SK-N-SH (cell line): Measurements from ENCODE around the gene PPP1R15B. TPM values are rescaled to one million over a fixed set of nuclear protein-coding genes. Genes with fewer than 3 reads are reported as not detected.

Source experiments
- CTCF ChIA-PET: fragments of 300-600, 350-600 bp; formaldehyde crosslinking; extraction: SDS; loops from one replicate; lab custom pipeline; 2021; lab: Yijun Ruan, JAX
- POLR2A ChIA-PET: fragments of 350-600 bp; sonication (Branson Sonifier 250); formaldehyde crosslinking; extraction: SDS; loops from one replicate; lab custom pipeline; 2020; ENCODE audit warnings: antibody characterized with exemption, inconsistent platforms; lab: Yijun Ruan, JAX
- DNase-seq: peaks from one replicate; pipeline ENCODE4 v3.0.0; 2012
- H2AFZ ChIP-seq: fragments of 200-600 bp; sonication (generic); 2 replicates; pipeline ENCODE4 v1.8.1; 2016; ENCODE audit warnings: antibody characterized with exemption, mild to moderate bottlenecking, low read depth
- H3F3A ChIP-seq: fragments of 200-600 bp; sonication (generic); replicated peaks from 2 replicates; pipeline ENCODE3; 2016; ENCODE audit warnings: antibody characterized with exemption, mild to moderate bottlenecking; ENCODE audit not compliant: insufficient read depth
- H3K27ac ChIP-seq, 2 experiments: fragments of 200-500 bp in 1 of 2; fragments of 200-600 bp in 1 of 2; sonication (Bioruptor generic) in 1 of 2; sonication (generic), shearing (Covaris generic) in 1 of 2; 2 replicates each; pipeline versions ENCODE4 v1.5.1 to v1.6.1; 2014 to 2016; ENCODE audit warnings: low read depth in 2 of 2, inconsistent platforms in 1 of 2, low read length in 1 of 2, mild to moderate bottlenecking in 1 of 2, mixed read lengths in 1 of 2
- H3K27me3 ChIP-seq: fragments of 200-600 bp; sonication (generic), shearing (Covaris generic); 2 replicates; pipeline ENCODE4 v1.6.1; 2016; ENCODE audit warnings: mixed run types; ENCODE audit not compliant: insufficient read depth
- H3K36me3 ChIP-seq, 2 experiments: fragments of 200-500 bp in 1 of 2; fragments of 200-600 bp in 1 of 2; sonication (Bioruptor generic) in 1 of 2; sonication (generic) in 1 of 2; replicated peaks in 1 of 2; 2 replicates each; pipeline versions ENCODE3 to v1.5.1; 2014 to 2016; ENCODE audit warnings: low read length in 1 of 2, mild to moderate bottlenecking in 1 of 2; ENCODE audit not compliant: insufficient read depth in 2 of 2, control insufficient read depth in 1 of 2
- H3K4me1 ChIP-seq, 2 experiments: fragments of 200-500 bp in 1 of 2; fragments of 200-600 bp in 1 of 2; sonication (Bioruptor generic) in 1 of 2; sonication (generic), shearing (Covaris generic) in 1 of 2; 2 replicates each; pipeline versions ENCODE4 v1.5.1 to v1.6.1; 2014 to 2016; ENCODE audit warnings: low read depth in 1 of 2, low read length in 1 of 2, mixed run types in 1 of 2; ENCODE audit not compliant: insufficient read depth in 2 of 2, control insufficient read depth in 1 of 2
- H3K4me2 ChIP-seq: fragments of 200-600 bp; sonication (generic), shearing (Covaris generic); 2 replicates; pipeline ENCODE4 v1.6.1; 2017; ENCODE audit warnings: mixed run types
- H3K4me3 ChIP-seq, 2 experiments: fragments of 200-500 bp in 1 of 2; fragments of 200-600 bp in 1 of 2; sonication (Bioruptor generic) in 1 of 2; sonication (generic), shearing (Covaris generic) in 1 of 2; 2 replicates each; pipeline versions ENCODE4 v1.5.1 to v1.8.1; 2014 to 2016; ENCODE audit warnings: low read depth in 2 of 2, inconsistent platforms in 1 of 2, low read length in 1 of 2, mild to moderate bottlenecking in 1 of 2, mixed read lengths in 1 of 2, moderate library complexity in 1 of 2
- H3K79me2 ChIP-seq: fragments of 200-600 bp; sonication (generic); 2 replicates; pipeline ENCODE4 v1.8.1; 2017; ENCODE audit warnings: mild to moderate bottlenecking; ENCODE audit not compliant: insufficient read depth
- H3K9ac ChIP-seq: fragments of 200-600 bp; sonication (generic); 2 replicates; pipeline ENCODE4 v1.6.1; 2017; ENCODE audit warnings: mixed run types
- H3K9me2 ChIP-seq: fragments of 200-600 bp; sonication (generic); 2 replicates; pipeline ENCODE4 v1.6.1; 2017; ENCODE audit warnings: mixed run types
- H3K9me3 ChIP-seq: fragments of 200-600 bp; sonication (generic); 2 replicates; pipeline ENCODE4 v1.6.1; 2017; ENCODE audit warnings: mixed run types, mild to moderate bottlenecking, moderate library complexity
- H4K20me1 ChIP-seq: fragments of 200-600 bp; sonication (generic); 2 replicates; pipeline ENCODE4 v1.6.1; 2017; ENCODE audit warnings: mild to moderate bottlenecking, mixed run types; ENCODE audit not compliant: insufficient read depth
- CHD2 ChIP-seq: fragments of 150-350 bp; IDR thresholded peaks from 2 replicates; pipeline ENCODE4 v1.6.1; 2018; ENCODE audit warnings: low read length; ENCODE audit not compliant: partially characterized antibody
- CTCF ChIP-seq: fragments of 200-600 bp; sonication (generic); IDR thresholded peaks from 2 replicates; pipeline ENCODE4 v1.6.1; 2017; ENCODE audit warnings: antibody characterized with exemption, mild to moderate bottlenecking, moderate library complexity
- EP300 ChIP-seq, 2 experiments: IDR thresholded peaks; 2 replicates each; pipeline versions ENCODE4 v1.4.0 to v1.6.1; 2012; ENCODE audit warnings: borderline replicate concordance in 1 of 2, low read depth in 1 of 2, low read length in 1 of 2
- EZH2phosphoT487 ChIP-seq: fragments of 200-600 bp; sonication (generic); IDR thresholded peaks from 2 replicates; pipeline ENCODE4 v1.6.1; 2017; ENCODE audit warnings: low read depth, mixed run types, mild to moderate bottlenecking, antibody characterized with exemption, moderate library complexity, borderline replicate concordance
- FOSL2 ChIP-seq: IDR thresholded peaks from 2 replicates; pipeline ENCODE4 v1.4.0; 2012; ENCODE audit warnings: low read depth, mild to moderate bottlenecking, moderate library complexity, borderline replicate concordance
- FOXJ3 ChIP-seq: sonication (generic); formaldehyde crosslinking; IDR thresholded peaks from 2 replicates; pipeline ENCODE4 v1.5.1; 2020; ENCODE audit warnings: mild to moderate bottlenecking, missing genetic modification reagents
- FOXM1 ChIP-seq: IDR thresholded peaks from 2 replicates; pipeline ENCODE4 v1.4.0; 2012; ENCODE audit warnings: low read depth, mild to moderate bottlenecking
- GABPA ChIP-seq: IDR thresholded peaks from 2 replicates; pipeline ENCODE4 v1.4.0; 2012; ENCODE audit warnings: low read depth, mild to moderate bottlenecking
- JUND ChIP-seq: IDR thresholded peaks from 2 replicates; pipeline ENCODE4 v1.4.0; 2012
- MAX ChIP-seq: IDR thresholded peaks from 2 replicates; pipeline ENCODE4 v1.4.0; 2012; ENCODE audit warnings: low read depth
- NFIC ChIP-seq: IDR thresholded peaks from 2 replicates; pipeline ENCODE4 v1.4.0; 2012; ENCODE audit warnings: borderline replicate concordance
- NRF1 ChIP-seq: IDR thresholded peaks from 2 replicates; pipeline ENCODE4 v1.6.1; 2012; ENCODE audit warnings: low read depth, mild to moderate bottlenecking, low read length
- RAD21 ChIP-seq: IDR thresholded peaks from 2 replicates; pipeline ENCODE4 v1.6.1; 2012; ENCODE audit warnings: mild to moderate bottlenecking, low read length
- REST ChIP-seq: IDR thresholded peaks from 2 replicates; pipeline ENCODE4 v1.6.1; 2012; ENCODE audit warnings: mild to moderate bottlenecking, low read depth, low read length, moderate library complexity
- SIN3A ChIP-seq: IDR thresholded peaks from 2 replicates; pipeline ENCODE4 v1.6.1; 2012; ENCODE audit warnings: low read depth, mild to moderate bottlenecking, low read length, moderate library complexity, borderline replicate concordance
- TAF1 ChIP-seq: IDR thresholded peaks from 2 replicates; pipeline ENCODE4 v1.6.1; 2012; ENCODE audit warnings: low read depth, mild to moderate bottlenecking, low read length, moderate library complexity, borderline replicate concordance
- TCF12 ChIP-seq: IDR thresholded peaks from 2 replicates; pipeline ENCODE4 v1.4.0; 2012
- TEAD4 ChIP-seq: IDR thresholded peaks from 2 replicates; pipeline ENCODE4 v1.4.0; 2012; ENCODE audit warnings: mild to moderate bottlenecking, borderline replicate concordance; ENCODE audit not compliant: insufficient read depth
- USF1 ChIP-seq: IDR thresholded peaks from 2 replicates; pipeline ENCODE4 v1.4.0; 2012; ENCODE audit warnings: low read depth, borderline replicate concordance
- YY1 ChIP-seq: IDR thresholded peaks from 2 replicates; pipeline ENCODE4 v1.4.0; 2012; ENCODE audit warnings: low read depth, mild to moderate bottlenecking
- WGBS: methylation state at CpG from one replicate; pipeline ENCODE4 v1.1.6; 2017; ENCODE audit warnings: low lambda C conversion rate; 5-methylcytosine and 5-hydroxymethylcytosine counted together
- polyA plus RNA-seq, 3 experiments: library from polyadenylated mRNA; depleted of rRNA; stranded (reverse); fragments of >200 nt; gene quantifications; 2 replicates each; pipeline ENCODE4 v1.2.3, GENCODE V29; 2012

PPP1R15B gene
- polyA plus RNA-seq, 1 of the 3 experiments (the other 2 are of a cell fraction), result 12.1 TPM

- WGBS, result 76% methylated on average over 7 of the region's 7 CpGs
- CTCF ChIA-PET, result interaction anchor here (1.6 to 35.1 kb wide), 2 partner anchors 11 to 77 kb away, joined by 6 to 1005 read pairs; partner anchors contain the start of gene PIK3C2B
Observed at GRCh38 chr1:204420039-204421004, 8.7 kb upstream of the PPP1R15B start.

GRCh38 chr1:204419064-204419403, 7.4 kb upstream of the PPP1R15B start:
- Histone ChIP-seq H3K9me3 (no peaks in the 10 kb centered on the region), H3K9me2 (no peaks in the 10 kb centered on the region), H3F3A (peaks cover 34% of the 10 kb centered on the region), H2AFZ (no peak overlapping the region), H4K20me1 (no peaks in the 10 kb centered on the region), H3K4me2 (peak overlapping the region; percentile 88), H3K79me2 (peaks cover 10% of the 10 kb centered on the region; the same call in 1 of the 2 replicates), H3K27ac (peak overlapping the region; percentile 90 to 99; a peak in 3 of 4 replicates), H3K4me1 (peaks cover 11 to 29% of the 10 kb centered on the region in 2 experiments; a peak in 3 of 4 replicates), H3K4me3 (no peak overlapping the region), H3K27me3 (no peaks in the 10 kb centered on the region), H3K9ac (peak overlapping the region; percentile 85), H3K36me3 (no peaks in the 10 kb centered on the region)
- ChIA-PET POLR2A (no interaction called here), CTCF (interaction anchor here (1.6 to 35.1 kb wide), 2 partner anchors 12 to 78 kb away, joined by 6 to 1005 read pairs; partner anchors contain the start of gene PIK3C2B)
- DNase-seq, result no peak
- TF ChIP-seq CHD2 (no peak), GABPA (no peak), TEAD4 (peak; percentile 57; the same call in 1 of the 2 replicates), JUND (peak; percentile 67), FOXJ3 (no peak), SIN3A (no peak), FOSL2 (peak; percentile 61; the same call in 1 of the 2 replicates), NRF1 (no peak), TCF12 (peak; percentile 83), NFIC (peak; percentile 59), EP300 (IDR thresholded peaks at IDR 0.05; ENCODE audit: borderline replicate concordance in 1 of 2, low read depth in 1 of 2, low read length in 1 of 2) (peak in 1 of 2 experiments; percentile 75; a peak in 2 of 4 replicates), TAF1 (no peak), REST (no peak), USF1 (no peak), EZH2phosphoT487 (no peak), MAX (peak; percentile 59; the same call in 1 of the 2 replicates), CTCF (no peak), RAD21 (no peak)

More at GRCh38 chr1:204420039-204421004, 8.7 kb upstream of the PPP1R15B start:
- Histone ChIP-seq H4K20me1 (no peaks in the 10 kb centered on the region), H3K79me2 (peaks cover 10% of the 10 kb centered on the region; the same call in 1 of the 2 replicates), H3K9me2 (no peaks in the 10 kb centered on the region), H3K4me3 (no peak overlapping the region), H3K36me3 (peaks cover 0 to 4% of the 10 kb centered on the region in 2 experiments), H3F3A (peaks cover 36% of the 10 kb centered on the region), H3K27ac (peak overlapping the region; percentile 2 to 99; a peak in 3 of 4 replicates), H3K4me1 (peaks cover 11 to 29% of the 10 kb centered on the region in 2 experiments; a peak in 3 of 4 replicates), H2AFZ (no peak overlapping the region), H3K27me3 (no peaks in the 10 kb centered on the region), H3K9ac (no peak overlapping the region), H3K9me3 (no peaks in the 10 kb centered on the region), H3K4me2 (no peak overlapping the region)
- POLR2A ChIA-PET, result no interaction called here
- TF ChIP-seq FOSL2 (no peak), JUND (no peak), YY1 (no peak), FOXM1 (no peak), EZH2phosphoT487 (no peak)
- DNase-seq, result no peak
